CD1c-positive myeloid dendritic cell (primary cell): ENCODE data around the gene CNTFR.
"Not testable (repeated sequence)": the region's sequence is repeated elsewhere in the genome, so short reads cannot be mapped to it uniquely, and the experiment has no call there.

Source experiments
- DNase-seq: peaks from one replicate; pipeline ENCODE4 v3.0.0-alpha.2; 2016; ENCODE audit errors: extremely low spot score

CNTFR gene

GRCh38 chr9:34555002-34555348, 34.5 kb downstream of the CNTFR start:
- DNase-seq: no peak

GRCh38 chr9:34554211-34555001, 35.1 kb downstream of the CNTFR start:
- DNase-seq: no peak

GRCh38 chr9:34553511-34554021, 36.0 kb downstream of the CNTFR start:
- DNase-seq: no peak

GRCh38 chr9:34552986-34553385, 36.5 kb downstream of the CNTFR start:
- no peak for DNase-seq

- no peak for DNase-seq
Measured at GRCh38 chr9:34552606-34552981, 36.9 kb downstream of the CNTFR start.

- DNase-seq: no peak
Measured at GRCh38 chr9:34551751-34552605, 37.5 kb downstream of the CNTFR start.

GRCh38 chr9:34550681-34551270, 38.7 kb downstream of the CNTFR start:
- DNase-seq: no peak

GRCh38 chr9:34550016-34550680, 39.4 kb downstream of the CNTFR start:
- no peak for DNase-seq

GRCh38 chr9:34549407-34549732, 40.2 kb downstream of the CNTFR start:
- DNase-seq: no peak

GRCh38 chr9:34547960-34548611, 41.4 kb downstream of the CNTFR start:
- peak; percentile 47 for DNase-seq

- DNase-seq: peak; percentile 82
Measured at GRCh38 chr9:34546834-34547827, 42.4 kb downstream of the CNTFR start.

GRCh38 chr9:34546102-34546833, 43.3 kb downstream of the CNTFR start:
- DNase-seq: no peak

- no peak for DNase-seq
Measured at GRCh38 chr9:34545497-34545896, 44.0 kb downstream of the CNTFR start.

GRCh38 chr9:34544035-34544434, 45.5 kb downstream of the CNTFR start:
- DNase-seq: no peak

GRCh38 chr9:34541540-34541939, 48.0 kb downstream of the CNTFR start:
- no peak for DNase-seq

- no peak for DNase-seq
Measured at GRCh38 chr9:34540827-34541226, 48.7 kb downstream of the CNTFR start.

GRCh38 chr9:34536685-34537084, 52.8 kb downstream of the CNTFR start:
- DNase-seq: no peak

GRCh38 chr9:34532041-34532440, 57.5 kb downstream of the CNTFR start:
- DNase-seq: not testable (repeated sequence)

- DNase-seq: no peak
Measured at GRCh38 chr9:34526026-34526425, 63.5 kb downstream of the CNTFR start.

- DNase-seq: no peak
Measured at GRCh38 chr9:34524349-34524748, 65.2 kb downstream of the CNTFR start.
